ENCODE measurements around the gene MYH3. TPM values are rescaled to one million over a fixed set of nuclear protein-coding genes. Genes with fewer than 3 reads are reported as not detected.

MYH3 gene
- total and polyA plus RNA-seq, 10 of the 15 experiments (the other 5 are each of a cell fraction or from before 2014, with no cell fraction given): 0.14 to 1.4 (median 0.71) TPM

DNA sequence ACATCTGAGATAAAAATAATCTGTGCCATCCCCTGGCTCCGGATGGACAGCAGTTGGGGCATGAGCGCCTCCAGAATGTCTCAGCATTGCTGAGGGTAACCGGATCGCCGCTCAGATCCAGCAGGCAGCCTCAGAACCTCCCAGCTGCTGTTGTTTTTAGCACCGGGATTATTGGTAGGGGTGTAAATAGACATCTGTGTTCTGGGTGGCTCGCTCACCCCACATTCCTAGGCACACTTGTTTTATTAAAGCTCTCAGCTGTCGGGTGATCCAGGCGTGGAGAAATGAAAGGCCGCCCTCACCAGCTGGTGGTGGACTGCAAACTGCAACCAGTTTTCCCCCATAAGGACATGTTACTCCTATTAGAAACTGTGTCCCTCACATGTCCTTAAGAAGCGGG is 32.1 kb downstream of the MYH3 start (continued):
- TF ChIP-seq, protein P1, sequence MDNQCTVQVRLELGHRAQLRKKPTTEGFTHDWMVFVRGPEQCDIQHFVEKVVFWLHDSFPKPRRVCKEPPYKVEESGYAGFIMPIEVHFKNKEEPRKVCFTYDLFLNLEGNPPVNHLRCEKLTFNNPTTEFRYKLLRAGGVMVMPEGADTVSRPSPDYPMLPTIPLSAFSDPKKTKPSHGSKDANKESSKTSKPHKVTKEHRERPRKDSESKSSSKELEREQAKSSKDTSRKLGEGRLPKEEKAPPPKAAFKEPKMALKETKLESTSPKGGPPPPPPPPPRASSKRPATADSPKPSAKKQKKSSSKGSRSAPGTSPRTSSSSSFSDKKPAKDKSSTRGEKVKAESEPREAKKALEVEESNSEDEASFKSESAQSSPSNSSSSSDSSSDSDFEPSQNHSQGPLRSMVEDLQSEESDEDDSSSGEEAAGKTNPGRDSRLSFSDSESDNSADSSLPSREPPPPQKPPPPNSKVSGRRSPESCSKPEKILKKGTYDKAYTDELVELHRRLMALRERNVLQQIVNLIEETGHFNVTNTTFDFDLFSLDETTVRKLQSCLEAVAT (IDR thresholded peaks at IDR 0.05): no peak
- no peak for TF ChIP-seq IRF5 (IDR thresholded peaks at IDR 0.05; ENCODE audit: borderline replicate concordance)

DNA sequence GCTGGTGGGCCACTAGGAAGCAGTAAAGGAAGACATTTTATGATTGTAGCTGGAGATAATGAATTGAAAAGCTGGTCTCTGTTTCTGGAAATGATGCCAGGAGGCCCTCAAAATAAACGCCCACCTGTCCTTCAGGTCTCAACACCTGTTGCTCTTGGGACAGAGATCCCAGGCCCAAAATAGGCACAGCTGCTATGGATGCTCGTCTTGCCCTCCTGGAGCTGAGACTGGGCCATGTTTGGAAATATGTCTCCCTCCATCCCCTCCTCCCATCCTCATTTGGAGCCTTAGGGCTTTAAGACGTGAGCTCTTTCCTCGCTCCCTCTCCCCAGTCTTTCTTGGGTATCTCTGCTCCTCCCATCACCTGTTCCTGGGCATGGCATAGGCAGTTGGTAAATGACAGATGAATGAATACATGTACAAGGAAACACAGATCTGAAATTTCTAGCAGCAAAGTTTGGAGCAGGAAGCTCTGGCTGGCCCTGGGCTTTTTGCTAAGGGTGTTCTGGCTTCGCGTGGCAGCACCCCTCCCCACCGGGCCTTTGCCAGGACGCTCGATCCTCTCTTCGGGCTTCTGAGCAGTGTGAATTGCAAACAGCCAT is 33.3 kb downstream of the MYH3 start:
- H3K36me3 ChIP-seq (ENCODE audit: control insufficient read depth in 2 of 2, insufficient read depth in 2 of 2, low read length in 1 of 2): no peaks in the 10 kb centered on the region
- POLR2A ChIA-PET: no interaction called here
- H3K9ac ChIP-seq (ENCODE audit: control insufficient read depth, insufficient read depth, low read length): no peak overlapping the region
- RAD21 ChIA-PET (ENCODE audit: unreplicated experiment): interaction anchor here (0.7 kb wide), 1 partner anchor 124 kb away, joined by 3 read pairs; no protein-coding TSS in a partner anchor
- no TSS peak for BruUV-seq (replicated peaks)
- H3K4me1 ChIP-seq (ENCODE audit: control insufficient read depth, insufficient read depth, low read length): no peaks in the 10 kb centered on the region
- no peak overlapping the region for H3K4me3 ChIP-seq
- H3K4me2 ChIP-seq (ENCODE audit: control insufficient read depth, insufficient read depth): no peak overlapping the region
- DNase-seq (ENCODE audit: low read depth, low spot score) (no peak), ATAC-seq (no peak), FAIRE-seq (no peak)
- no peaks in the 10 kb centered on the region for H3K9me3 ChIP-seq (replicated peaks; ENCODE audit: control insufficient read depth, insufficient read depth, low read length)
- H3K27ac ChIP-seq (ENCODE audit: control insufficient read depth, insufficient read depth): no peak overlapping the region
- WGBS (ENCODE audit: insufficient coverage, insufficient replicate concordance, low lambda C conversion rate, missing lambda C conversion rate): 55% methylated on average over 8 of the region's 10 CpGs
- SMC1A ChIA-PET (ENCODE audit: uncharacterized antibody, unreplicated experiment): no interaction called here
- no peaks in the 10 kb centered on the region; a peak in 1 of 4 replicates for H3K27me3 ChIP-seq (replicated peaks in 1 of 2; ENCODE audit: control insufficient read depth in 2 of 2, insufficient read depth in 2 of 2, low read length in 1 of 2)
- in situ Hi-C loops (cut with MboI) (no loop called here), intact Hi-C loops (cut with micrococcal nuclease; ENCODE audit: unreplicated experiment) (no loop called here)
- H2AFZ ChIP-seq (ENCODE audit: control insufficient read depth, low read depth, low read length): no peak overlapping the region
- CTCF ChIA-PET: interaction anchor here (1.1 kb wide), 1 partner anchor 9 kb away, joined by 3 read pairs; no protein-coding TSS in a partner anchor
- no peaks in the 10 kb centered on the region for H3K79me2 ChIP-seq (ENCODE audit: control insufficient read depth, insufficient read depth, low read length)
- H4K20me1 ChIP-seq (ENCODE audit: control insufficient read depth, insufficient read depth): no peaks in the 10 kb centered on the region
- no peak for TF ChIP-seq KAT2A (conservative IDR thresholded peaks at IDR 0.05; ENCODE audit: control insufficient read depth, low read depth, low read length)
- no peak for TF ChIP-seq BCL3 (IDR thresholded peaks at IDR 0.05; ENCODE audit: borderline replicate concordance, insufficient read depth, low read depth, low read length, poor library complexity, severe bottlenecking)
- no peak for TF ChIP-seq CHD4 (IDR thresholded peaks at IDR 0.05)
- TF ChIP-seq CEBPZ (IDR thresholded peaks at IDR 0.05; ENCODE audit: low read depth, low read length): no peak
- no peak for TF ChIP-seq ZNF622 (IDR thresholded peaks at IDR 0.05)
- TF ChIP-seq MEF2A (IDR thresholded peaks at IDR 0.05; ENCODE audit: insufficient read depth, low read depth, low read length): no peak
- TF ChIP-seq NR2C1 (IDR thresholded peaks at IDR 0.05): no peak
- no peak for TF ChIP-seq KLF5 (IDR thresholded peaks at IDR 0.05; ENCODE audit: partially characterized antibody)
- TF ChIP-seq TAF1 (IDR thresholded peaks at IDR 0.05; ENCODE audit: borderline replicate concordance, low read depth, low read length): no peak
- no peak for TF ChIP-seq PAX8 (IDR thresholded peaks at IDR 0.05)
- TF ChIP-seq HDAC2 (IDR thresholded peaks at IDR 0.05): no peak
- no peak for TF ChIP-seq TCF3 (IDR thresholded peaks at IDR 0.05; ENCODE audit: borderline replicate concordance, insufficient read depth, low read depth, low read length)
- no peak for TF ChIP-seq ESRRA (IDR thresholded peaks at IDR 0.05; ENCODE audit: low read length)
- no peak for TF ChIP-seq NFYA (IDR thresholded peaks at IDR 0.05; ENCODE audit: borderline replicate concordance, low read depth, low read length)

Measured in GM12878 (cell line).